Measurements from ENCODE around the gene LTBP1. TPM values are rescaled to one million over a fixed set of nuclear protein-coding genes. Genes with fewer than 3 reads are reported as not detected.

Gene LTBP1
- total RNA-seq, 3 donors from 2014 or later, result 14.3 to 38.4 (median 33.6) TPM

GRCh38 chr2:32941944-32942690, 4.6 kb upstream of the LTBP1 start:
- no peak for ATAC-seq
- no peaks in the 10 kb centered on the region for H3K9me3 ChIP-seq
- TF ChIP-seq CTCF (IDR thresholded peaks at IDR 0.05), result no peak
- intact Hi-C loops (cut with DNase I, micrococcal nuclease), result no loop called here
- H3K4me3 ChIP-seq, result no peak overlapping the region
- peaks cover 6% of the 10 kb centered on the region for H3K4me1 ChIP-seq (ENCODE audit: low read depth)
- H3K36me3 ChIP-seq (ENCODE audit: low read depth), result no peaks in the 10 kb centered on the region
- DNase-seq, result no peak

DNA sequence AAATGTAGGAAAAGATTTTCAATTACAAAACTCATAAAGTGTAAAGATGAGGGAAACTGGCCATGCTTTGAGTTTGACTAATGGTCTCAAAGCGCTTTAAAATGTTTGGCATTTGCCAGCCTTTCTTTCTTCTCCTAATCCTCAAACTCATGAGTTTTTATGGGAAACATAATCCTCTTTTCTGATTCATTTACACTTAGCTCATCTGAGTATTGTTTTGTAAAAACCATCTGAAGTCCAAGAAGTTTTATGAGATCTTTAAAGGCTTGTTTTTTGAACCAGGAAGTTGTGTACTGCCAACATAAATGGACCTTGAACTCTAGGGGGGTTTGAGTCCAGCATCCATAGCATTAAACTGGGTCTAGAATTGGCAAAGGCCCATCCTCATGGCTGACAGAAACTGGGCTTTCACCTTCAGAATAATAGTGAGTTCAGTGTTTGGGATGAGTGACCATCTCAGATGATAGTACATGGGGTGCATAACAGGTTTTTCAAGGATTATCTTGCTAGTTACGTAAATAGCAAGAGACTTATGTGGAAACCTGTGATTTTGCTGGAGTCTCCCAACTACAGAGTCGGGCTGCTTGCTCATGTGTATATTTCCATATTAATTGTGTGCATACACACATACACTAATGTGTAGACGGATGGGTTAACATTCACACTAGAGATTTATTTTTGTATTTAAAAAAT, 3.8 kb upstream of the LTBP1 start:
- H3K36me3 ChIP-seq (ENCODE audit: low read depth), result no peaks in the 10 kb centered on the region
- DNase-seq (no peak), ATAC-seq (no peak)
- TF ChIP-seq CTCF (IDR thresholded peaks at IDR 0.05), result no peak
- no peak overlapping the region for H3K4me3 ChIP-seq
- intact Hi-C loops (cut with DNase I, micrococcal nuclease), result no loop called here
- no peaks in the 10 kb centered on the region for H3K9me3 ChIP-seq
- H3K4me1 ChIP-seq (ENCODE audit: low read depth), result peaks cover 8% of the 10 kb centered on the region

DNA sequence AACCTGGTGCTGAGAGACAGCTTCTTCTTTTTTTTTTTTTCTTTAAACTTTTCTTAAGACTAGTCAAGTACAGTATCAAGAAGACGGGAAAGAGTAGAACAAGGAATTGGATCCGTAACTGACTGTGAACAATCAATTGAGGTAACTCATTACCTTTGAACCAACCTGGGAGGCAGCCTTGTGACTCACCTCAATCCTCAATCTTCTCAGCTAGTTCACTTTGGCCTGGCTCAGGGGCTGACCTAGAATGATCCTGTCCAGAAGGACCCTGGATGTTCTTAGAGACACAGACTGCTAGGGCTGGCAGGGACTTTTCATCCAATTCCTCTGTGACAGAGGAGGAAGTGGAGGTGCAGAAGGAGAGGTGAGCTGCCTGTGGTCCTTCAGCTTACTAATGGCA, 1.5 kb upstream of the LTBP1 start:
- TF ChIP-seq CTCF (IDR thresholded peaks at IDR 0.05), result no peak
- no peaks in the 10 kb centered on the region for H3K9me3 ChIP-seq
- no peak for ATAC-seq
- H3K4me3 ChIP-seq, result no peak overlapping the region
- no peak for DNase-seq
- intact Hi-C loops (cut with DNase I, micrococcal nuclease), result no loop called here
- H3K36me3 ChIP-seq (ENCODE audit: low read depth), result no peaks in the 10 kb centered on the region
- H3K4me1 ChIP-seq (ENCODE audit: low read depth), result peaks cover 11% of the 10 kb centered on the region

DNA sequence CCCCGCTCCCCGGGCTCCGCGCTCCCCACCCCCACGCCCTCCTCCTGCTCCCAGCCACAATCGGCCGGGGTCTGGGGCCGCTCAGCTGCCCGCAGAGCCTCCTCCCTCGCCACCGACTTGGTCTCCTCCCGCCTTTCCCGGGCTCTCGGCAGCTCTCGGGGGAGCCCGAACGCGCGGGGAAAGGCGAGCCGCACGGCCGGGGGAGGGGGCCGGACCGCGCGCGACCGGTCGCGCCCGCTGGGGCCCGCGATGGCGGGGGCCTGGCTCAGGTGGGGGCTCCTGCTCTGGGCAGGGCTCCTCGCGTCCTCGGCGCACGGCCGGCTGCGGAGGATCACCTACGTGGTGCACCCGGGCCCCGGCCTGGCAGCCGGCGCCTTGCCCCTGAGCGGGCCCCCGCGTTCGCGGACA, 327 bp downstream of the LTBP1 start:
- TF ChIP-seq CTCF (IDR thresholded peaks at IDR 0.05), result no peak
- peak; percentile 30 to 71 (median 51) for DNase-seq
- H3K4me1 ChIP-seq (ENCODE audit: low read depth), result peaks cover 11% of the 10 kb centered on the region
- H3K4me3 ChIP-seq, result peak overlapping the region; percentile 54
- no peaks in the 10 kb centered on the region for H3K36me3 ChIP-seq (ENCODE audit: low read depth)
- peak; percentile 43 for ATAC-seq
- intact Hi-C loops (cut with DNase I, micrococcal nuclease), result no loop called here
- no peaks in the 10 kb centered on the region for H3K9me3 ChIP-seq

- DNase-seq (peak; percentile 64 to 73 (median 70)), ATAC-seq (peak; percentile 61)
- intact Hi-C loops (cut with DNase I, micrococcal nuclease), result no loop called here
Measured at GRCh38 chr2:32947484-32948143, 861 bp downstream of the LTBP1 start.

More at GRCh38 chr2:32947484-32948143, 861 bp downstream of the LTBP1 start:
- H3K4me1 ChIP-seq (ENCODE audit: low read depth), result peaks cover 6% of the 10 kb centered on the region
- TF ChIP-seq CTCF (IDR thresholded peaks at IDR 0.05), result no peak
- H3K9me3 ChIP-seq, result no peaks in the 10 kb centered on the region
- H3K4me3 ChIP-seq, result peak overlapping the region; percentile 54
- no peaks in the 10 kb centered on the region for H3K36me3 ChIP-seq (ENCODE audit: low read depth)

All from mucosa of descending colon (tissue), 3 donors.